ENCODE results near the gene RHBDL1.

The RHBDL1 gene

DNA sequence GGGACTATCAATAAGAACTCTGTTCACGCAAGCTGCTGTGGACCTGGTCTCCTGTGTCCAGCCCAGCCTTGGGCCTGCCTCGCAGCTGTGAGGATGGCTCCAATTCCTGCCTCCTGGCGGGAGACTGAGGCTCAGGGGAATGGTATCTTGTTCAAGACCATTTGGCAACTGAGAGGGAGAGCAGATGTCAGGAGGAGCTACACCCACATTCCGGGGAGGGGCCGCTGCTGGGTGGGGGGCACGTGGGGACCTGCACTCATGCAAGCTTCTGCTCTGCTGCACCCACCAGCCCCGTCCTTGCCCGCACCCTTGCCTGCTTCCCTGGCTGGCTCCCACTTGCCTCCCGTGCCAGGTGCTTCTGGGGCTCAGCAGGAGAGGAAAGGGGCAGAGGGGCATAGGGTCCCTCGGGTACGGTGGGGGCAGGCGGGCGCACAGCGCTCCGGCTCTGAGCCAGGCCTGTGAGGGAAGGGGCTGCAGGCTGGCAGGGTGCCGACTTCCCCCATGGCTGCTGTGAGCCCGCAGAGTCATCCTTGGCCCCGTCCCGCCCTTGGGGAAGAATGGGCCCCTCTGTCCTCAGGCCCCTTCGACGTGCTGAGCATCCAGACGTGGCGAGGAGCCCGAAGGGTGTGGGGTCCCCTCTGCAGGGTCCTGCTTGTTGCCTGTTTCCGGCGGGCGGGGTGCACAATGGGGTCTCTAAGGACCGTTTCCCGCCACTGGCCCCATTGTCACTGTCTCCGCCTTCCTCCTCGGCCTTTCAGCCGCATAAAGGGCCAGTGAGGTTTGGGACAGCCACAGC lies 42.2 kb downstream of the RHBDL1 start:
- no peak for DNase-seq (ENCODE audit: low spot score)

DNA sequence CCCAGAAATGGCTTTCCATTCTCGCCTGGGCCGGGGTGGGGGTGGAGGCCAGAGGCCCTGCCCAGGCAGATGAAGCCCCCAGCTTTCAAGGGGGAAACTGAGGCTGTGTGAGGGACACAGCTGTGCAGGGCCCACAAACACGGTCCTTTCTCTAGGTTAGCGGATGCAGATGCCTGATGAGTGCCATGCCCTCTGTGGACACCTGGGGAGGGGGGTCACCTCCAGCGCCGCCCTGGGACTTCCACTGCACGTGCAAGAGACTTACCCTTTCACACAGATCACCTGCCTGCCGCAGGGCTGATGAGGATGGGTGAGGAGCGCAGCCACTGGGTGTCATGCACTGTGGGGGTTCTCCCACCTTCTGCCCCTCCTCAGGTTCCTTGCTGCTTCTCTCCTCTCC lies 42.9 kb downstream of the RHBDL1 start:
- DNase-seq (ENCODE audit: low spot score), result no peak

DNA sequence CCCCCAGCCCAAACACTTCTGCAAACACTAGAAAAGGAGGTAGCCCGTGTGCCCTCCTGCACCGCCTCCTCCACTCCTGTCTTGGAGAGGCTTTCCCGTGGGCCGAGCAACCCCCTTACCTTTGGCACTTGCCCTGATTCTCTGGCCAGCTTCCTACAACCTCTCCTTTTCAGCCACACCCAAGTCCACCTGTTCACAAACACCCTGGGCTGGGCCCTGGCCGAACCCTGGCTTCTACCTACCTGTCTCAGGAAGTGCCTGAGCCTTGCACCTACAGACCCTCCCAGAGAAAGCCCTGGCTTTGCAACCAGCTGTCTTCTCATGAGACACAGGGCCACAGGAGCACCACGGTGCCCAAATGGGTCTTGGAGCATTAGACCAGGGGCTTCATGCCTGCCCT lies 43.5 kb downstream of the RHBDL1 start:
- no peak for DNase-seq (ENCODE audit: low spot score)

DNA sequence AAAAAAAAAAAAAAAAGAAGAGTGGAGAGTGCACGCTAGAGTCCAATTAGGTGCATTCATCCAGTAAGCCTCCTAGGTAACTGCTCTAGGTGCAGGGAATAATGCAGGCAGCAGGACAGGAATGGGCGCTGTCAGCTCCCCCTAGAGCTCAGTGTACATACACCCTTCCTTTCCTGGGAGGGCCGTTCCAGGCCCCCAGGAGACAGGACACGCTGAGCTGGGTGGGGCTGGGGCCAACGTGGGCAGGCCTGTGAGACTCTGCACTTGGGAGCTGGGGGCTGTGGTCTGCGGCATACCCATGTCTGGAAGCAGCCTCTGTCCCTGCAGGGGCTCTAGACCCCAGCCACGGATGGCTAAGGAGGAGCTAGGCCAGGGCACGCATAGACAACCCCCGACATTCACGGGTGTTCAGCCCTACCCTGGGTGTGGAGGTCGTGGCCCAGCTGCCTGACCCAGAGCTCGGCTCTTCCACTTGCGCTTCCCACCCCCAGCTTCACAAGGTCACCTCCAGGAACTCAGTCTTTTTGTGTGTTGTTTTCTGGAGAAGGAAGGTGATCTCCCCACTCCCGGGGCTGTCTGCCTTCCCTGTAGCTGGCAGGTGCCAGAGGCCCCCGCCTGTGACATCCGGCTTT lies 44.5 kb downstream of the RHBDL1 start:
- peak; percentile 78 for DNase-seq (ENCODE audit: low spot score)

DNA sequence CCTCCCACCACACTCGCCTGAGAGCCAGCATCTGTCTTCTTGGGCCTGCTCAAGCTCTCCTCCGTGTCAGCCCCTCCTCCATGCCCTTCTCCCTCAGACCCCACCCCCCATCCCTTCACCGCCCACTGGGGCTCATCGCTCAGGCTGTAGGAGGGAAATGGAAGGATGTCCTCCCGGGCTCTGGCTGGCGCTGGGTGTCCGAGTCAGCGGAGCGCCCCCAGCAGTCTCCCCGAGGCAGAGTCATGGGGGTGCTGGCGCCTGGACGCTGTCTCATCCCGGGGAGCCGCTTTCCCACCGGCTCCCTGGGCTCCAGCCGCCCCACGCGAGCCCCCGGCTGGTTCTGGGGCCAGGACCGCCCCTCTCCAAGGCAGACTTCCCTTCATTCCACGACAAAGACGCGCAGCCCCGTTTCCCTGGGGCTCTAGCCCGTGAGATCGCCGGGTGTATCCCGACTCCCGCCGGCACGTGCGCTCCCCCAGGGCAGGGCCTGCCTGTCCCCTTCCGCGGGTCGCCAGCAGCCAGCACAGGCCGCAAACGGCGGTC lies 45.0 kb downstream of the RHBDL1 start:
- peak; percentile 92 for DNase-seq (ENCODE audit: low spot score)

DNA sequence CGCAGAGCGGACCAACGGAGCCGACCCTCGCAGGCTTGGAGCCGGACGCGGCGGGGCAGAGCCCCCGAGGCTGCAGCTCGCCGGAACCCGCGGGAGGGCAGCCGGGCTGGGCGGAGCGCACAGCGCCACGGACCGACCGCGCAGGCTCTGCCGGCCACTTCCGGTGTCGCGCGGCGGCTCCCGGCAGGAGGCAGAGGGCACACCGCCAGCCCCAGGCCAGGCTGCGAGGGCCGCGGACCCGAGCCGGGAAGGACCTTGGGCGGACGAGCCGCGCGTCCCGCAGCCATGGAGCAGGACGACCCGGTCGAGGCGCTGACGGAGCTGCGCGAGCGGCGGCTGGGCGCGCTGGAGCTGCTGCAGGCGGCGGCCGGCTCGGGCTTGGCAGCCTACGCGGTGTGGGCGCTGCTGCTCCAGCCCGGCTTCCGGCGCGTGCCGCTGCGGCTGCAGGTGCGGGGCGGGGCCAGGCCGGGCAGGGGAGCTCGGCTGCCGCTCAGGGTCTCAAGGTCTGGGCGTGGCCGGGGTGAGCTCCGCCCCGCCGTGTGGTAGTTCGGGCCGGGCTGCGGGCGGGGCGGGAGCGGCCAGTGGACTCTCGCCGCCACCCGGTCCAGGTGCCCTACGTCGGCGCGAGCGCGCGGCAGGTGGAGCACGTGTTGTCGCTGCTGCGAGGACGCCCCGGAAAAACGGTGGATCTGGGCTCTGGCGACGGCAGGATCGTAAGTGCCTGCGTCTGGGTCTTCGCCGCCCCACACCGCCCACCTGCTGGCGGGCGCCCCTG lies 45.7 kb downstream of the RHBDL1 start, which contains the start of gene ANTKMT:
ANTKMT (plus strand) TSS at position 157 of the 775 bp plus-strand sequence; CDS start at position 286, 129 bp downstream.
- DNase-seq (ENCODE audit: low spot score), result peak; percentile 87

DNA sequence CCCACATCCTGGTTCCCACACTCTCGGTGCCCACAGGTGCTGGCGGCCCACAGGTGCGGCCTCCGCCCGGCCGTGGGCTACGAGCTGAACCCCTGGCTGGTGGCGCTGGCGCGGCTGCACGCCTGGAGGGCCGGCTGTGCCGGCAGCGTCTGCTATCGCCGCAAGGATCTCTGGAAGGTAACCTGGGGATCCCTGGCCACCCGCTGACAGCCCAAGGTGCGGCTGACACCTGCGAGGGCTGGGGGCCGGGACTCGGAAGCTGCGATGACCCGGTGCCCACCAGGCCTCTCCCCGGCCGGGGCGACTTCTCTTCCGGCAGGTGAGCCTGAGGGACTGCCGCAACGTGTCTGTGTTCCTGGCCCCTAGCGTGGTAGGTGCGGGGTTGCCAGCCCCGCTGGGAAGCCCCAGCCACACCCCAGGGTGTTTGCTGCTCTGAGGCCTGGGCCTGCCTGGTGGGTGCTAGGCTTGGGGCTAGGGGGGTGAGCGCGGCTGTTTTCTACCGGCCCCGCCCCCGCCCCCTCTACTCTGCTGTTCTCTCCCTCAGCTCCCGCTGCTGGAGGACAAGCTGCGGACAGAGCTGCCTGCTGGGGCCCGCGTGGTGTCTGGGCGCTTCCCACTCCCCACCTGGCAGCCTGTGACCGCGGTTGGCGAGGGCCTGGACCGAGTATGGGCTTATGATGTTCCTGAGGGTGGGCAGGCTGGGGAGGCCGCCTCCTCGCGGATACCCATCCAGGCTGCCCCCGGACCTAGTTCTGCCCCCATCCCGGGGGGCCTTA lies 46.5 kb downstream of the RHBDL1 start:
- no peak for DNase-seq (ENCODE audit: low spot score)

DNA sequence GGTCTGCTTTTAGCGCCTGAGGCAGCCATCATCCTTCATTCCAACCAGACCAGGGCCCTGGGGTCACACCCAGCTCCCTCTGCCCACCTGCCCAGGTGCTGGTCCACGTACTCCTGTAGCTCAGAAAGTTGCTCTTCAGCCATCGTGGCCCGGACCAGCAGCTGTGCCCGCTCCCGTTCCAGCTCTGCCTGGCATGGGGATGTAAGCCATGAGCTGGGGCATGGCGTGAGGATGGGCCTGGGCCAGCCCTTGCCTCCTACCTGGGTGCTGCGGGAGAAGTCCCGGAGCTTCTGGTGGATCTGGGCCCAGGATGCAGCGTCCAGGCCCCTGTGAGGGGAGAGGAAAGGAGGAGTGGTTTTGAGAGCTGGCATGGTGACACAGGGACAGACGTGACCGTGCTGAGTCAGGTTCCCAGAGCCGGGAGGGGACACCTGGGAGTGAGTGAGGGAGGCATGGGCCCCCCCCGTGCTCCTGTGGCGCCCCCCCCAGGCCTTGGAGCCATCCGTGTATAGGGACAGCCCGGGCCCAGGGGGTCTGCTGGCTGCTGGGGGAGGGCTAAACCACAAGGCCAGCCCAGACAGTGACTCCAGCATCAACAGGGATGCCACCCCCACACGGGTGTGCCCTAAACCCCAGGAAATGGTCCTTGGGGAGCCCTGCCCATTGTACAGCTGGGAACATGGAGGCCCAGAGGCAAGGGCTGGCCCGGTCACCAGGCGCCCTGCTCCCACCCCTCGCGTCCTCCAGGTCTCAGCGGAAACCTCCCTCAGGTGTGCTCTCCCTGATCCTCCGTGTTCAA lies 47.6 kb downstream of the RHBDL1 start:
- DNase-seq (ENCODE audit: low spot score), result no peak

DNA sequence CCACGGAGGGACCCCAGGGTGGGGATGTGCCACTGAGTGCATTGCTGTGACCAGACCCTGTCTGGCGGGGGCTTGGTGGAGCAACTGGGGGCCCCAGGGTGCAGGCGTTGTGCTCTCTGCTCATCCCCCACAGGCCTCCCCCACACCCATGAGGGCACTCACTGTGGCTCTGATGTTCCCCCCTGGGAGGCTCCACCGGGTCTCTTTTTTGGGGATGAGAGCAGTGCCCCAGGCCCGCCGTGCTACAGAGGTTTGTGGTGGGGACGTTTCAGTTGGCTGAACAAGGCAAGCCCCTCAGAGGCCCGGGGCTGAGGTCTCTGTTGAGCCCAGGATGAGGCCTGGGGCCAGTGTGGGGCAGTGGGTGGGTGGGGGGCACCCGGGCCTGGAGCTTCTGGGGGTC lies 48.2 kb downstream of the RHBDL1 start:
- DNase-seq (ENCODE audit: low spot score), result no peak

DNA sequence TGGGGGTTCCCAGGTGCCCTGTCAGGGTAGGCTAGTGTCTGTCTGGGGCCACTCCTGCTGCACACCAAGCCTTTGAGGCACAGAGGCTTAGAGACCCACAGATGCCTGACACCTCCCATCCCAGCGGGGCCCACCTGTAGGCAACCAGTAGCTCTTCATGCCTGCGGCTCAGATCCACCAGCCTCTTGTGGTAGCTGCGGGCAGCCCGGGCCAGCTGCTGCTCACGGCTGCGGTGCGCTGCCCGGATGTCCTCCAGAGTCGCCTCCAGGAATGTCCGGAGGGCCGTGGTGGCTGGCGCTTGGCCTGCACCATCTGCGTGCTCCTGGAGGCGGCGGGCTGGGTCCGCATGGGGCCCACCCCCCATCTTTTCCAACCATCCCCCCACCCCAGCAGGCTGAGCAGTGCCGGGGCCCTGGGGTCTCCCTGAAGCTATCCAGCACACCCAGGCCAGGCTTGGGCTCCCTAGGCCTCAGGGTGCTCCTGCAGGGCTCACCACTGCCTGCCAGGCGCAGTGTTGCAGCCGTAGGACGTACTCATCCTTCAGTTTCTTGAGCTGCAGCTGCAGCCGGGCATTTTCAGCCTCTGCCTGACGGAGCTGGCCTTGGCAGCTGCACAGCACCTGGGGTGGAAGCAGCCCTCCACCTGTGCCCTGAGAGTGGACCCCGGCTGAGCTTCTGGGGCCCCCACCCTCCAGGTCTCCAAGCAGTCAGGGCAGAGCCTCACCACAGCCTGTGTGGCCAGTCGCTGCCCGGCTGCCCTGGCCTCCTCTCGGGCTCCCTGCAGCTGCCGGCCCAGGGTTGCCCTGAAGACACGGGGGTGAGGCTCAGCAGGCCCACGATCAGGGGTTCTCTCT lies 48.9 kb downstream of the RHBDL1 start:
- DNase-seq (ENCODE audit: low spot score), result no peak

DNA sequence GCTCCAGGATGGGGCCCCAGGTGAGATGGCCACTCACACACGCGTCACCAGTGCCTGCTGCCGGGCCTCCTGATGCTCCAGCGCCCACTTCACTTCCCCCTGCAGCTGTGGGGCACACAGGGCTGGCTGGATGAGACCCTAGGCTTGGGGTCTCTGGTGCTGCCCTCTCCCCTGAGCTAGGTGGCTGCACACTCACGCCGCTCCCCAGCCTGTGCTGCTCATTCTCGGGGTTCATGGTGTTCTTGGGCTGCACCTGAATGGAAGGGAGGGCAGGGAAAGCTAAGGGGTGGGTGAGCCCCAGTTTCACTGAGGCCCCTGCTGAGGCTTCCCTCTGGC lies 49.5 kb downstream of the RHBDL1 start:
- DNase-seq (ENCODE audit: low spot score), result no peak

DNA sequence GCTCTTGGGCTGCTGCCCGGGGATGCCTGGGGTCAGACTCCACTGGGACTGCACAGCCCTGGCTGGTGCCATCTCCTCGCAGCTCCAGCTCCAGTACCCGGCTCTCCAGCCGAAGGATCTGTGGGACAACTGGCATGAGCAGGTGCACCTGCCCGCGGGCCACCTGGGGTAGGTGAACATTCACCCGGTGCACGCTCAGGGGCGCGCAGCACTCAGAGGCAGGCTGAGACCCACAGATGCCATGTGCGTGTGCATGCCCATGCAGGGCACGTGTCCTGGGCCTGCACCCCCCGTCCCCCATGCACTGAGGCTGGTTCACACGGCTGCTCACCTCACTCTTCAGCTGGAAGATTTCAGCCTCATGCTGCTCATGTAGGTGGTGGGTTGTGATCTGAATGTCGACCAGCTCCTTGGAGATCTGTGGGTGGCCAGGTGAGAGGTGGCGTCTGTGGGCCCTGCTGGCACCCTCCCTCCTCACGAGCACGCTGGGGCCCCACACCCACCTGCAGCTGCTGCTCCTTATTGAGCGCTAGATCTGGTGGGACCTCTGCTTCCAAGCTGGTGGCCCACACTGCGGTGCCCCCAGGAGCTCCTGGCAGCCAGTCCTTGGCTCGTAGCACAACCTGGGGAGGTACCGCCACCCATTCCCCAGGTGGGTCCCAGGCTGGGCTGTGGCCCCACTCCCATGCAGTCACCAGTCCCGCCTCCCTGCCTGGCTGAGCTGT lies 50.2 kb downstream of the RHBDL1 start:
- no peak for DNase-seq (ENCODE audit: low spot score)

DNA sequence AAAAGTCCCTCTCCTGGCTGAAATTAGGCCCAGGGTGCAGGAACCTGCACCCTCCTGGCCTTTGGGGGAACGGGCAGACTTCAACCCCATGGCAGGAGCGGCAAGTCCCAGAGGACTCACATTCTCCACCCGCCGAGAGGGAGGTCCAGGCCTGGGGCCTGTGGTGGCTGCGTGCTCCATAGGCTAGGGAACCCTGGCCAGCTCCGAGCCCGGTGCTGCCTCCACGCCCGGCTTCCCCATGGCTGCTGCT lies 50.6 kb downstream of the RHBDL1 start:
- no peak for DNase-seq (ENCODE audit: low spot score)

DNA sequence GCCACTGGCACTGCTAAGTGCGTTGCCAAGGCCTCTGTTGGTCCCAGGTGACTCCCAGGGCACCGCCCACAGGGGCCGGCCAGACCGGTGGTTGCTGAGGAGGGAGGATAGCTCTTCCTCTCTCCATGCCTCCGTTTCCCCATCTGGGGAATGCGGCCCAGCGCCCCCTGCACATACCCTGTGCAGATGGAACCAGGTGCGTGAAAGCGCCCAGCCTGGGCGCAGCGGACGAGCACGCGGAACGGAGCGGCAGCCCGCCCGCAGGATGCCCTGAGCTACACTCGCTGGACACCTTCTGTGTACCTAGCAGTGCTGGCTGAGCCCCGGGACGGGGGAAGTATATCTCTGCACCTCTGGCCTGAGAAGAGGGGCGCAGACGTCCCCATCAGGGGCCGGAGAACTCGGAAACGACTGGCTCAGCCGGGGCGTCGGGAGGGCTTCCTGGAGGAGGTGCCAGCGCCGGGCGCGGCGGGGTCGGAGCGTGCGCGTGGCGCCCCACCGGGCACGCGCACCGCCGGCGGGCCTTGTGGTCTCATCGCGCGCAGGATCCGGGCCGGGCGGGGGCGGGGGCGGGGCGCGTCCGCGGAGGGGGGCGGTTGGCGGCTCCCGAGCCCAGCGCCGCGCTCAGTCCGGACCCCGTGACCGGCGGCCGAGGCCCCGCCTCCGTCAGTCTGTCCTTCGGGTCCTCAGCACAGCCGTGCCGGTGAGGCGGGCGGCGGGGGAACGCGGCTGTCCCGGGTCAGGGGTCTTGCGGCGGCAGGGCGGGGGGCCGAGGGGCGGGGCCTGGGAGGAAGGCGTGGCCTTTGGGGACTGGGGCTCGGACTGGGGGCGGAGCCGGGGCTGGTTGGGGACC lies 51.2 kb downstream of the RHBDL1 start, which contains the start of the genes CCDC78 and HAGHL:
CCDC78 (minus strand) TSS at position 6 of the 853 bp plus-strand sequence. CDS start 76 bp downstream, outside the sequence.
HAGHL (plus strand) TSS at position 669 of the 853 bp plus-strand sequence. CDS start 404 bp downstream, outside the sequence.
- DNase-seq (ENCODE audit: low spot score), result no peak

DNA sequence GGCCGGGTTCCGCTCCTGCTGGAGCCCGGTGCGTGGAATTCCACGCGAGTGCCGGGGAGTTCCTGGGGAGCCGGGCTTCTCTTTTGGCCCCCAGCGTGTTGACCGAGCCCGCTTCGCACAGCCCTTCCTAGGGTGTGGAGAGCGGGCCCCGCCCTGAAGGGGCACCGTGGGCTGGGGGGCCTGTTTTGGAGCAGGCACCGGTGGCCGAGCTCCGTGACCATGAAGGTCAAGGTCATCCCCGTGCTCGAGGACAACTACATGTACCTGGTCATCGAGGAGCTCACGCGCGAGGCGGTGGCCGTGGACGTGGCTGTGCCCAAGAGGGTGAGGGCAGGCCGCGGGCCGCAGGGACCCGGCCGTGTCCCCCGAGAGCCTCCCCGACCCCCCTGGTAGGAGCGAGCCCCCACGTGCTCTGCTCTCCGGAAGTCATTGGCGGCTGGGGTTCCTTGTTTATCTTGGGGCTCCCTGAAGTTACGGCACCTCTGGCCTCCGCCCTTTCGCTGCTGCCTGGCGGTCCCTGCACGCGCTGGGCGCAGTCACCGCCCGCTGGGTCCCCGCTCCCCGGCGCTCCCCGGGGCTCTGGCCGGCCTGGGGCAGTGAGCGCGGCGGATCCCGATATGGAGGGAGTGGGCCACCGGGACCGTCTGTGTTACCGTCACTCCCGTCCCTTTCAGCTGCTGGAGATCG lies 52.0 kb downstream of the RHBDL1 start:
- no peak for DNase-seq (ENCODE audit: low spot score)
